HEK293T (cell line): ENCODE results near the gene QSOX1.

Experiments used
- ELF4 ChIP-seq: fragments of 450-650 bp; IDR thresholded peaks from 2 replicates; pipeline ENCODE4 v1.6.1; 2017; ENCODE audit warnings: antibody characterized with exemption
- FOXM1 ChIP-seq: fragments of 450-650 bp; IDR thresholded peaks from 2 replicates; pipeline ENCODE4 v1.6.1; 2017; ENCODE audit warnings: mild to moderate bottlenecking, borderline replicate concordance
- LEF1 ChIP-seq: fragments of 450-650 bp; IDR thresholded peaks from 2 replicates; pipeline ENCODE4 v1.6.1; 2017; ENCODE audit warnings: mild to moderate bottlenecking, borderline replicate concordance

DNA sequence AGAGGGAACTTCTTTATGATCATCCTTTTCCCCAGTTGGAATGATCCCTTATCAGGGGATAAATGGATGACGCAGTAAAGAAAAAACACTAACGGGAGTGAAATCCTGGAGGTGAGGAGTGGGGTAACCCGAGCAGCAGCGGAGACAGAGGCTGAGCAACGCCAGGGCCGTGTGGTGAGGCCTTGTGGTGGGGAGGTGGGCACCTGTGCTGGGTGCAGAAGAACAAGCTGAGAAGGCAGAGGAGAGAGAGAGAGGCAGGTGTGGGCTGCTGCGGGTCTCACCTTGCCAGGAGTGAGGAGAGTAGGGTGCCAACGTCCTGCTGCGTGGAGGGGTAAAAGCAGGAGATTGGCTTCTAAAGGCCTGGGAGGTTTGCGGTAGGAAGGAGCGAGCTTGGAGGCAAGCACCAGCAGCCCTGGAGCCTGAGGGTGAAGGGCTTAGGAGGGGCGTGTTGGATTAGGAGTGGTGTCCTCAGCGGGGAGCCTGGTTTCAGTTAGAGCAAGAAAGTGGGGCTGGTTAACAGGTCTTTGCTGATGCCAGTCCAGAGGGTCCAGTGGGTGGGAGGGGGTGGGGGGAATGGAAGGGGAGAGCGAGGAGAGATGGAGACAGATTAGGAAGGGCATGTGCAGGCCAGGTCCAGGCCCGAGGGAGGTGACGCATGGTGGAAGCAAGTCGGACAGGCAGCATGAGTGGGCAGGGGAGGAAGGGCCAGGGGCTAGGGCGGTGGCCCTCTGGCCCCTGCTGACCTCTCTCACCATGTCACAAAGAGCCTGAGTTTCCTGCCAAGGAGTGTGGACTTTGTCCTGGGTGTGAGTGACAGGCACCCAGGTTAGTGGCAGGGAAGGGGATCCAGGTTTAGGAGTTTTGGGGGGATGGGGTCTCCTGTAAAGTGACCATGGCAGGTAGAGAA lies 38.7 kb downstream of the QSOX1 start:
- TF ChIP-seq LEF1 (no peak), ELF4 (no peak), FOXM1 (no peak)
